GM19452 (cell line): ENCODE results near the gene SORL1.

ENCODE experiments used
- ATAC-seq: cut with Tn5 transposase; IDR thresholded peaks from one replicate; pipeline ENCODE4 v1.9.1; 2021; ENCODE audit not compliant: unreplicated experiment

SORL1 gene

DNA sequence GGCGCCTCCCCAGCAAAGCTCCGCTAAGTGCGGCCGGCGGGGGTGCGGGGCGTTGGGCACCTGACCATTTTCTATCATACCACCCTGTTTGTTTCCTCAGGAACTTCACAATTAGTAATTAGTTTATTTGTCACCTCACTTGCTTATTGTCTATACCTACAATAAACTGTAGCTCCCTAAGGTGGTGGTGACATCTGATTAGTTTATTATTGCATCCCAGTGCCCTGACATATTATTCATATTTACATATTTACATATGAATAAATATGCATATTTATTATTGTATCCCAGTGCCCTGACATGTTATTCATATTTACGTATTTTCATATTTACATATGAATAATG is 24.7 kb upstream of the SORL1 start:
- ATAC-seq: no peak

DNA sequence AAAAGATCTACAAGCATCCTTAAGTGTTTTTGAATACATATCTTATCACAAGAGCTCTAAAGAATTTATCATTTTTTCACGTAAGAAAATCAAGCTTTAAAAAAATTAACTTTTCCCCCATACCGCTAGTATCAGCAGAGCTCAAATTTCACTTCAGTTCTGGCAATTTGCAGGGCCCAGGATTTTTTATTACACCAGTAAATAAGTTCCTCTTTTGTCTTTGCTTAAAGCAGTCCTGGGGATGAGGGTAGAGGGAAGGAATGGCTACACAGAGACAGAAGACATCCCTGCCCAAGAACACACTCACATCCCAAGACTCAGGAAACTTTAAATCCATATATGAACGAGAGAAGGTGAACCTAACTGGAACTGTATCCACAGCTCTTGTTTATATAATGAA is 22.6 kb upstream of the SORL1 start:
- ATAC-seq: no peak

DNA sequence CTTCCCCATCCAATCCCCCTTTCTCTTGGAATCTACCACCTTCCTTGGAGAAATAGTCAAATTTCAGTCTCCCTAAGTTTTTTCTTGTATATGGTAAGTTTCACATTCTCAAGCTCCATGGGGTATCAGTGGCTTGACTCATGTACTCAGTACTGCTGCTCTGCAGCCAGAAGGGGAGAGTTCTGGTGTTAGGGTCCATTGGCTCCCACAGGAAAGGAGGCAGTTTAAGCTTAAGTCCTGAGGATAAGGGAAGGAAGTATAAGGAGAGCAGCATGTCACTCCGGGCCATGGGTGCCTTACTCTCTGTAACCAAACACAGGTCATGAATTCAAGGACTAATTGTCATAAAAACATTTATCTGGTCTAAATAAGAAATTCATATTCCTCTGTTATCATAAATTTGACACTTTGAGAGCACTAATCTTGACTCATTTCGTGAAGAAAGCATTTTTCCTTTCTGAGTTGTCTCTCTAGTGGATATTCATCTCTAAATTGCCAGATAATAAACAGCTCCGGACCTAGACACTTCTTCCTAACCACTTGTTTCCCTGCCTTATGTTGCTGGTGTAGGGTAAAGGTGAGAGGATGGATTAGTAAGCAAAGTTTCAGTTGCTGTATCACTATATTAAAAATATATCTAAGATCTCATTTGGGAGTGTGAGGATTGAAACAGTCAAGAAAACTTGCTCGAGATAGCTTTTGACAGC is 20.1 kb upstream of the SORL1 start:
- ATAC-seq: no peak

DNA sequence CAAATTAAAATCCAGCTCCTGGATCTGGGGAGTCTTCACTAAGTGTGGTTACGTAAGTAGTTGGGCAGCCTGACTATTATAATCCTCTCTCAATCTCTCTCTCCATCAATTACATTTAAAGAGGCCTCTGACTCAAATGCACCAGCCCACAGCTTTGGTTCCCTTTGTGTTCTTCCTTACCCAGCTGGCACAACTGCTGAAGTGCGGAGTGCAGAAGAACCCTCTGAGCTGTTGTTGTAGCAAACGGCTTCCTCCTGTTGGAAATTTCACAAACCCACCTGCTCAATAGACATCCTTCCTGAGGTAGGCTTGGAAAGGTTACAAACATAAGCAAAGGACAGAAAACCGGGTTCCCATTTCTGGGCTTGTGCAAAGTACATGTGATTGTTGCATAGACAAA is 17.0 kb upstream of the SORL1 start:
- ATAC-seq: no peak

DNA sequence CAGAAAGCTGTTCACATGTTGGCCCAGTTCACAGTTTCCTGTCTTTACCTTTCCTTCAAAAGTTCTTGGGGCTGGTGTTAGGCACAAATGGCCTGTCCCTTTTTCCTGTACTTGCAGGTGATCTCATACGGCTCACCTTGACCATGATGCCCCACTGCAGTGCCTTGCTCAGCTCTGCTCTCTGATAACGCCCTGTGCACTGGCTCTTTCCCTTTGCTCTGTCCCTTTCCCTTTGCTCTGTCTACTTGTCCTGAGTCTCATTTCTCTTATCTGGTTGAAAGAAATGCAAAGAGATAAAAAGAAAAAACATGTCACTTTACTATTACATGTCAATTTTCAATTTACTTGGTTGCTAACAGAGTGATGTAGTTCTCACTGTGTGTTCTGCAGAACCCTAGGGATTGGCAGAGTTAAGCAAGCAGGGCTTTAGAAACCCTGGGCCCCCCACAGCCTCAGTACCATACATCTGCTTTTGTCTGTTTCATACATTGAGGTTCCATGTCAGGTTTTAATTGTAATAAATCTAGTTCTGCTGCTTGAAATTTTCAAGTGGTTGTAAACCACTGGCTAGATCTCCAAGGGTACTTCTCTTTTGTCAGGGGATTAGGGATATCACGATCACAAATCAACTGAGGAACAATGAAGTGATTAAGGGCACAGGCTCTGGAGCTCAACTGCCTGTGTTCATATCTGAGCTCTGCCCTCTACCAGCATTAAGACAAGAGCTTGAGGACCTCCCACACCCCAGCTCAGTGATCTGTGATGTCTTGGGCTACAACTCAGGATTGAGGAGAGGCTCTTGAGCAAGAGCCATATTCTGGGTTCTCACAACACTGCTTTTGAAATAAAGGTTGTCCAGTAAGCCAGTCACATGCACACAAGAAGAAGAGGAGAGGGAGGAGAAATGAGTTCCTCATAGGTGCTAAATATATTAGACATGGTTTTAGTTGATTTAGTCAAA is 16.3 kb upstream of the SORL1 start:
- no peak for ATAC-seq

DNA sequence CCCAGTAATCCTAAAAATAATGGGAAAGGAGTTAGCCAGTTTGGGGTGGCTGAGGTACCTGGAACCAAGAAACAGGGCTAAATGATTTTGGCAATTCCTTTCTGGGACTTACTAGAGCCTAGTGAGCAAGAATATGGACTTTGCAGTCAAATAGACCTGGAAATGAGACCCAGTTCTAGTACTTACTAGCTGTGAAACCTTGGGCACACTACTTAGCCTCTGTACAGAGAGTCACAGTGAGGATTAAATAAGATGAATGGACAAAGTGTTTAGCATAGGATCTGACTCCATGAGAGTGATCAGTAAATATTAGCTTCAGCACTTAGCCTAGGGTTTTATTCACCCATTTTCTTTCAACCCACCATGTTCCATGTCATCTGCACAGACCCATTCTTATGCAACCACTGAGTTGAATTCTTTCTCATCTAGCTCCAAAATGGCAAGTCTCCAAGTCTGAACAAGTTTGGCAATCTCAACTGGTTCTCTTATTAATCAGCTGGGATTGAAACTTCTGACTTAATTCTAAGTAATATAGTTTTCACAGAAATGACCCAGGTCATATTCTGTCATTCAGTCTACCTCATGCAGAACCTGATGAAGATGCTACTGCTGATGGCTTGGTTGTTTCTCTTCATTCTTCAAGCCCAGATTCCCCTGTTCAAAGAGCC is 15.0 kb upstream of the SORL1 start:
- no peak for ATAC-seq

DNA sequence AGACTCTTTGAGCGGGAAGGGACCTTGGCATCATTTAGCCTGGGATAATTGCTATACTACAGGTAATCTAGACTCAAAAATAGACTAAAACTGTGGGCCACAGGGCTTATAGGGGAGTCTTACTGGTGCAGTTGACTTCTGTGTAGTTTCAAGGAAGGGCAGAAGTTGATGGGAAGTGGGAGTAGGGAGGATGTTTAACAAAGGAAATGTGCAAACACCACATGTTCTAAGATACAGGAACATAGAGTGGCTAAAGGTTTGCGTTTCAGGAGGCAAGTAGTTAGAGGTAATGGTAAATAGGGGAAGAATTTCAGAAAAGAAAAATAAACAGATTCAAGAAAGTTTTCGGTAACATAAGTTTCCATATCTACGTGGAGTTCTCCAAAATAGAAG is 14.4 kb upstream of the SORL1 start:
- no peak for ATAC-seq

DNA sequence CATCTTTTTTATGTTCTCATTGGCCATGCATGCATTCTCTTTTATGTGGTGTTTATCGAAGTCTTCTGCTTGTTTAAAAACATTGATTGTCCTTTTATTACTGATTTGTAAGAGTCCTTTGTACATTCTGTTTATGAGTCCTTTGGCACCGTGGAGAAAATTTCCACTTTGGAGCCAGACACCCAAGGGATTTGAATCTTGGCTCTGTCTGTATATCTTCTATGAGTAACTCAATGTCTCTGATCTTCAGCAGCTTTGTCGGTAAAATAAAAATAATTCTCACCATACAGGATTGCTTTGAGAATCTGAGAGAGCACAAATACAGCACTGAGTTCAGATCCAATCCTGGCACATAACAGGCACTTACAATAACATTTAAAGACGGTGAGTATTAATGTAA is 12.8 kb upstream of the SORL1 start:
- ATAC-seq: no peak

DNA sequence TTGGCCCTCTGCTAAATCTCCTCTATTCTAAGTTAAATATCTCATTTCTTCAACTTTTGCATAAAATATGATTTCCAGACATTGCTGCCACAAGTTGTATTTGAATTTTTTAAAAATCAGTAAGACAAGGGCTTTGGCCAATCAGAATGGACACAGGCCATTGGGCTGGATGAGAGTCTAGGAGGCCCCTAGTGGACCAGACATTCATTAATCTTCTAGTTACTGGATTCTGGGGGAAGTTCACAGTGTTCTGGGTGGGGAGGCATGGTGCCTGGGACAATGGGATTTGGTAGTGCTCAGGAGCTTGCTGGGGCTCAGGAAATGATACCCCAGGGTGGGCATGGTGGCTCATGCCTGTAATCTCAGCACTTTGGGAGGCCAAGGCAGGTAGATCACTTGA is 12.4 kb upstream of the SORL1 start:
- ATAC-seq: no peak

DNA sequence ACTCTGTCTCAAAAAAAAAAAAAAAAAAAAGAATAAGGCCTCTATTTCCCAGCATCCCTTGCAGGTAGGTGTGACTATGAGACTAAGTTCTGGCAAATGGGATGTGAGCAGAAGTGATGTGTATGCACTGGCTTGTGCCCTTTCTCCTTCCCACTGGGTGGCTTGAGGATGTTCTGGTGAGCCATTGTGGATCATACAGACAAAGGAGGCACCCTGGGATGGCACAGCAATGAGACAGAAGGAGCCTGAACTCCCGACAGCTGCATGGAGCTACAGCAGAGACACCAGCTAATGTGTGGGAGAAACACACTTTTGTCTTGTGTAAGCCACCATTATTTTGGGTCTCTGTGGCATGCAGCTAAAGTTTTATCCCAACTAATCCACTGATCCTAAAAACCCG is 10.6 kb upstream of the SORL1 start:
- no peak for ATAC-seq

DNA sequence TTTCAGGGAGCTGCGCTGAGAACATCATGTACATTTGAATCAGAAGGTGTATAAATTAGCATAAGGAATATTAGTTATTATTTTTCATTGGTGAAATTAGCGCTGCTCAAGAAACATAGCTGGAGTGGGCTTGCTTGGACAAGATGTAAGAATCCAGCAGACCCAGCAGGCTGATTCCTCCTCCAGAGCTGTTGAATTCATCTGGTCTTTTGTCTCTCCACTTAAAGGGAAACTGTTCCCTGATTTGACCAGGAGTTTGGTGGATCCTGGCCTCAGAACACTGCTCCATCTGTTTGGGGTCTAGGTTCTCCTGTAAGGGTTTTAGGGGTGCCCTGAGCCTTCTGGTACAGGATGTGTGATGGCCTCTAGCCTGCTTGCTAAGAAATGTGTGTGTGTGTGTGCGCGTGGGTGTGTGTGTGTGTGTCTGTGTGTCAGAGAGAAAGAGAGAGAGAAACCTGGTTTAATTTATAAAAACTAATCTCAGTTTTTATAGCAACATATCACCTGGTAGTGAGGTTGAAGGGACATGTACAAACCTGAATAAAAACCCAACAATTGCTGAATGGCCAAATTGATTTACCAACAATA is 8.3 kb upstream of the SORL1 start:
- ATAC-seq: no peak

DNA sequence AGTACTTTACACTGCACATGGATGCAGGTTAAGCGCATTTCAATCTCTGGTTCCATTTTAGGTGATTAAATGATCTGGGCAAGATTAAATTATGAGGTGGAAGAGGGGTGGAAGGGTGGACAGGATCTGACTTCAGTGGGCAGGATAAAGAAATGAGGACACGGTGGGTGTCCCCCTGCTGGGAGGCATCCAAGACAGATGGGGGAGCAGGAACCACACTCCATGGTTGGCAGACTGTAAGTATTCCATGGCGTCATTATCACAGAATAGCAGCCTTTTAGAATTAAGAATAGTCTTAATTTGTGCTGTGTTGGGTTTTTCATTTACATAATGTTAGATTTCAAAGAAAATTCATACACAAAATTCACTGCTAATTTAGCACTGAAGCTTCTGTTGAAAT is 7.6 kb upstream of the SORL1 start:
- no peak for ATAC-seq

DNA sequence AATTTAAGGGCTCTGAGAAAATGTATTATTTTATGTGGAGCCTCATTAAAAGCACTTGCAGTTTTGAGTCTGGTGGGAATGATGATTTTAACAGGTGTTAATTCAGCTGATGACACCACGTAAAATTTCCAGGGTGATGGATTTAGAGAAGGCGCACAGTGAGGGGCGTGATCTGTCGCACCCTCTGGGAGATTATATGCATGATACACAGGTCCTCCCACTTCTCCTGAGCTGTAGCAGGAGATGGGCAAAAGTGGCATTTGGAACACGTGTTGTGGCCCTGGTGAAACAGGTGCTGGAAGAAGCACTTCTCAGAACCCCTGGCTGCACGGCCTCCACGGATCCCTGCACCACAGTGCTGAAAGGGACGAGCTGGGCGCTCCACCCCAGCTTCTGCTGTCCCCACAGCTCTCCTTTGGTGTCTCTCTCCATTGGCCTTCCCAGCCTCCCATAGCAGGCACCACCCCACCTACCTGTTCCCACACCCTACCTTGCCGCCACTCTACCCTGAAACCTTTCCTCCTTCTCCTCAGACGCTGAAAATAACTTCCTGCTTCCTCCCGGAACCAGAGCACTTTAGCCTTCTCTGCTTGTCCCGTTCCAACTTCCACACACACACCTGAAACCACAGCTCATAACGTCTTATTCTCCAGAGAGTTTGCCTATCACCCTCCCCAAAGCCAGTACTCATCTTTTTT is 6.9 kb upstream of the SORL1 start:
- peak; percentile 15 for ATAC-seq

DNA sequence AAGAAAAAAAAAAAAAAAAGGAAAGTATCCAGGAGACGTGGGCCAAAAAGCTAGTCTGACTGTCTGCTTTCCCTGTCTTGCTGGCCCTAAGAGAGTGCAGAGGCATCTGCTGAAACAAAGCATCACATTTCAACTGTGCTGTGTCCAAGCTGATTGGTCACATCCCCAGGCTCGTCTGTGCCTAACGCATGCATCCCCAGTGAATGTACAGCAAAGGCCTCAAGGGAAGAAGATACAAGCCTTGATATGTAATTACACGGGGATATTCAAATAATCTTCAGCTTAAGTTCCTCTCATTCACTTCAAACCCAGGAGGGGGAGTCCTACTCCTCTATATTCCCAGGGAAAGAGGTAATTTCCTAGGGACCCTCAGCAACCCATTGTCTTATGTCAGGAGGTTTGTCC is 5.4 kb upstream of the SORL1 start:
- ATAC-seq: no peak

DNA sequence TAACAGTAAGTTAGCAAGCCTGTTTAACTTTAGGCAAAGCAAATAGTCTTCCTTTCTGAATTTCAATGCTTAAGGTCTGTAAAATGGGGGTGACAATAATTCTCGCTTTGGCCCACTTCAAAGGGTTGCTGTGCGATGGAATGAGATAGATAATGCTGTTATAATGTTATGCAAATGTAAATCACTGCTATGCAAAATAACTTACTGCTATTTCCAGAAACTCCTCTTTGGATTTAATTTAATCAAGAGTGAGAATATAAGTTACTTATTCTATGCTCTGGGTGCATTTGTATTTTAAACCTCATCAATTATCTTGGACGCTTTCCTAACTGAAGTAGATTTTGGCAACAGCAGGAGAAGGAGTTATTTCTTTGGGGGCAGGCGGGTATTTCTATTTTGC is 4.1 kb upstream of the SORL1 start:
- ATAC-seq: no peak

DNA sequence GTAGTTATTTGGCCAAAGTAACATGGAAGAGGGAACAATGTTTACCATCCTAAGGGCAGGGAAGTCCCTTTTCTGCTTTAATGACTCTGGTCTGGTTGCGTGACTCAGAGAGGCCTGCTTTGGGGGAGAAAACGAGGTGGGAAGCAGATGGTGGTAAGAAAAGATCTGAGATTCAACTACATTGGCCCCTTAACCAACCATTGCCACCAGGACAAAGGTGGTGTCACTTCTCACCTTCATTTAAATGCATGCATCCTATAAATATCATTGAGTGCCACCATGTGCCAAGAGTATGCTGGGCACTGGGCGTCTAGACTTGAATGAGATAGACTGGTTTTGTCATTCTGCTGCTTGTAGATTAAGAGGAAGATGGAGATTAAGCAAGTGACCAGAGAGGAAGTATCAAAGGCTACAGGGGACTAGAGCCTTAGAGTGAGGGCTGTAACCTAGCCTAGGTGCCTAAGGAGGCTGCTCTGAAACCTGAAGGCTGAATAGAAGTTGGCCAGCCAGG is 3.6 kb upstream of the SORL1 start:
- ATAC-seq: no peak

DNA sequence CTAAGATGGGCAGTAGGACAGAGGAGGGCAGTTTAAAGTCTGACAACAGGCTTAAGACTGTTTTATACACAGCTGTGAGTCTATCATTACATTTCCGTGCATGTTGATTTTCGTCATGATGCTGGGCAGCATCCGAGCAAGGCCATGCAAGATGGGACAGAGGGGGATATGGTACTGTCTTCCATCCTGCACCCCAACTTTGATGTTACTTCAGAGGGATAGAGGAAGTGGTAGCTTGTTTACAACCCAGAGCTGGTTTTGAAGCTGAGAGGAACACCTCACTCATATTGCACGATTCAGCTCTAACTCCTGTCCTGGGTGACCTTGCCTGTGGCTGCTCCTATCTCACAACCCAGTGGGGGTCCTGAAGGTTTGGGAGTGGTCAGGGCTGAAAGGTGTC is 3.0 kb upstream of the SORL1 start:
- ATAC-seq: no peak

DNA sequence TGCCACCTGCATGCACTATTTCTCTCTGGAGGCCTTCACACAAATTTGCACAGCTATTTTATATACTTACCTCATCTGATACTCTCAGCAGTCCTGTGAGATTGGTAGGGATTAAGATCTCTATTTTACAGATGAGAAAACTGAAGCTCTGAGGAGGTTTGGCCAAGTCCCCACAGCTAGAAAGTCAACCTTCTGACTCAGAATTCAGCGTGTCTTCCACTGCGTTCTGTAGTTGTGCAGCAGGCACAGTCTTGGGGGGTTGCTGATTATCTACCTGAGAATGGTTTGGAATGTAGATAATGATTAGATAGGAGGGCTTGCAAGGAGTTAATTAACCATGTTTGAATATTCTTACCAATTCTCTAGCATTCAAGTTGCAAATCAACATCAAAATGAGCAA is 2.5 kb upstream of the SORL1 start:
- ATAC-seq: no peak

DNA sequence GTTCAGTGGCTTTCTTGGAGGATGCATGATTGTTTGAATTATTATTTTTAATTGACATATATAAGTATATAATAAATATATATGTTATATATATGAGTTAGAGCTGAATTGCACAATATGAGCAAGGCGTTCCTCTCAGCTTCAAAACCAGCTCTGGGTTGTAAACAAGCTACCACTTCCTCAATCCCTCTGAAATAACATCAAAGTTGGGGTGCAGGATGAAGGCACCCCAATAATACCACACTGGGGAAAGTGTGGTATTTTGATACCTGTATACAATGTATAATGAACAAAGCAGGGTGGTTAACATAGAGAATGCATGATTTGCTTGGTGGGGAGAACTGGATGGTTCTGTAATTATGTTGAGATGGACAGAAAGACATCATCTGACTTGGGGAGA is 1.7 kb upstream of the SORL1 start:
- ATAC-seq: no peak

DNA sequence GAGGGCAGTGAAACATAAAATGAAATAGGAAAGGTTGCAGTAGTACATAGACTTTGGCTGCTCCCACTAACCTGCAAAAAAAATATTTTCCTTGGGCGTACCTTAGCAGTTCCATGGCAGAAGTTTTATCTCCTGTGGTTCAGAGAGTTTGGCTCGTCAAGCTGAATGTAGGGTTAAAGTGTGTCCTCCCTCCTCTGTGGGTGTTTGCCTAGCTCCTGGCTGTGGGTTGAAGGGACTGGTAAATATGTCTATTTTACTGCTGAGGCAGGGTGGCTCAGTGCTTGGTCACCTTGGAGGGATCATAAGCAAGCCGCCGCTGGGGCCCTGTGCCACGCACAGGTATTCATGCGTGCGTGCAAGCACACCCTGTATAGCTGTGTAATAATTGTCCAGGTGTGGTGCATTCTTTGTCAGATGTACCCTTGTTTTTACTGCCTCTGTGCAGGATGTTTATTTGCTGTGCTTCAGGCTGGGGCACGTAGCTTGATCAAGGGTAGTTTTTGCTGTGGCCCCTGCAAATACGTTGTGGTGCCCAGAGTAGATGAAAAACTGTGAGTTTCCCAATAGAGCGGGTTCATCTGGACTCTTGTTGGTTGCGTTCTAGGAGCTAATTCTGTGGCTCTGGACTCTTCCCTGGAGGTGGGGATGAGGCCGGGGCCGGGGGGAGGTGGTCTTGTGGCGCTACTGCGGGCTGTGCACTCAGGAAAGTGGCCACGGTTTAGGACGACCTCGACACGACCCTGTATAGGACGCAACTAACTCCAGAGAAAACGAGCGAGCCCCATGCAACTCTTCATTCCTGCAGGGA is 732 bp upstream of the SORL1 start:
- ATAC-seq: no peak
